Colonic mucosa (tissue), 4 donors: ENCODE data around the gene ARHGAP6. TPM values are rescaled to one million over a fixed set of nuclear protein-coding genes. Genes with fewer than 3 reads are reported as not detected.

Experiments
- DNase-seq: peaks from one replicate; pipeline ENCODE4 v3.0.0-alpha.2; 2020
- H3K27ac ChIP-seq: fragments of 200-600 bp; one replicate; pipeline ENCODE4 v1.8.0; 2021
- H3K27me3 ChIP-seq: fragments of 200-600 bp; one replicate; pipeline ENCODE4 v1.8.0; 2021
- H3K36me3 ChIP-seq: fragments of 200-600 bp; one replicate; pipeline ENCODE4 v1.8.0; 2021
- H3K4me1 ChIP-seq: fragments of 200-600 bp; one replicate; pipeline ENCODE4 v1.8.0; 2021; ENCODE audit warnings: mild to moderate bottlenecking
- H3K4me3 ChIP-seq: fragments of 200-600 bp; one replicate; pipeline ENCODE4 v1.8.0; 2021
- H3K9ac ChIP-seq, 2 donors: one replicate each; pipeline ENCODE4 v1.7.0; 2013; ENCODE audit warnings: control low read depth in 2 of 2, low read depth in 2 of 2, low read length in 2 of 2
- H3K9me3 ChIP-seq: fragments of 200-600 bp; one replicate; pipeline ENCODE4 v1.8.0; 2021
- intact Hi-C: fragments of 100-400 bp; cut with DNase I; formaldehyde crosslinking; loops from one replicate; pipeline ENCODE4 v1.14.1; 2022
- total RNA-seq, 2 donors: library from RNA; stranded (reverse); fragmentation: NEBNext Ultra II Directional in 1 of 2; extraction: Animal tissue kit (Norgen Biotek cat#: 25700) in 1 of 2; gene quantifications; one replicate each; pipeline ENCODE4 v1.2.1, GENCODE V29; 2021
- TF ChIP-seq, protein P1 (sequence below): fragments of 200-600 bp; IDR thresholded peaks from one replicate; pipeline ENCODE4 v1.8.0; 2022; ENCODE audit warnings: antibody characterized with exemption, mild to moderate bottlenecking
- donor health status: healthy.
- donor health status: DM: no; HTN: no; CAD: no.
- donor health status: DM: no; HTN: no; CAD: no.

The ARHGAP6 gene
- total RNA-seq, 2 donors from 2014 or later = 1.1 to 5.0 TPM

DNA sequence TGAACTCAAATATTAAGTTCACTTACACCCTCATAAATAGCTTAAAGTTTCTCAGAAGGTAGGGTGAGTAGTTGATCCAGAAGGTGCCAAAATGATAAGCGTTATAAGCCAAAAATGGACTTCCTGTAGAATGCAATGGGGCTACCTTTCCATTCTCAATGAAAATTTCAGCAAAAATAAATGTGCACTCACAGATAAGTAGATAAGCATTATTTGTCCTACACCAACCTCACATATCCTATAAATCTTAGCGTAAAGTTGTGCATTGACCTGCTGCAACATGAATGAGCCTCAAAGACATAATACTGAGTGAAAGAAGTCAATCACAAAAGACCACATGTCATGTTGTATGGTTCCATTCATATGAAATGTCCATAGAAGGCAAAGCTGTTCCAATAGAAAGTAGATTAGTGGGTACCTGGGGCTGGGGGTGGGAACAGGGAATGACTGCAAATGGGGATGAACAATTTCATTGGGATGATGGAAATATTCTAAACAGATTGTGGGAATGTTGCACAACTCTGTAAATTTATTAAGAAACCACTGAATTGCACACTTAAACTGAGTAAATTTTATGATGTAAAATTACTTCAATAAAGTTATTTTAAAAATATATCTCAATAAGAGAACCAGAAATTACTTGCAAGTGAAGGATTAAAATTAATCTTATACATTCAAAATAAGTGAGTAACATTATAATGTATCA lies 271.6 kb downstream of the ARHGAP6 start:
- DNase-seq = no peak
- no peak overlapping the region for H3K4me3 ChIP-seq
- no peaks in the 10 kb centered on the region for H3K4me1 ChIP-seq
- TF ChIP-seq, protein P1, sequence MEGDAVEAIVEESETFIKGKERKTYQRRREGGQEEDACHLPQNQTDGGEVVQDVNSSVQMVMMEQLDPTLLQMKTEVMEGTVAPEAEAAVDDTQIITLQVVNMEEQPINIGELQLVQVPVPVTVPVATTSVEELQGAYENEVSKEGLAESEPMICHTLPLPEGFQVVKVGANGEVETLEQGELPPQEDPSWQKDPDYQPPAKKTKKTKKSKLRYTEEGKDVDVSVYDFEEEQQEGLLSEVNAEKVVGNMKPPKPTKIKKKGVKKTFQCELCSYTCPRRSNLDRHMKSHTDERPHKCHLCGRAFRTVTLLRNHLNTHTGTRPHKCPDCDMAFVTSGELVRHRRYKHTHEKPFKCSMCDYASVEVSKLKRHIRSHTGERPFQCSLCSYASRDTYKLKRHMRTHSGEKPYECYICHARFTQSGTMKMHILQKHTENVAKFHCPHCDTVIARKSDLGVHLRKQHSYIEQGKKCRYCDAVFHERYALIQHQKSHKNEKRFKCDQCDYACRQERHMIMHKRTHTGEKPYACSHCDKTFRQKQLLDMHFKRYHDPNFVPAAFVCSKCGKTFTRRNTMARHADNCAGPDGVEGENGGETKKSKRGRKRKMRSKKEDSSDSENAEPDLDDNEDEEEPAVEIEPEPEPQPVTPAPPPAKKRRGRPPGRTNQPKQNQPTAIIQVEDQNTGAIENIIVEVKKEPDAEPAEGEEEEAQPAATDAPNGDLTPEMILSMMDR = no peak
- no peaks in the 10 kb centered on the region for H3K36me3 ChIP-seq
- intact Hi-C loops = no loop called here
- H3K27ac ChIP-seq = no peak overlapping the region
- H3K9me3 ChIP-seq = no peaks in the 10 kb centered on the region
- H3K9ac ChIP-seq = no peak overlapping the region
- no peaks in the 10 kb centered on the region for H3K27me3 ChIP-seq

- Histone ChIP-seq H3K4me3 (no peak overlapping the region), H3K36me3 (no peaks in the 10 kb centered on the region), H3K9me3 (no peaks in the 10 kb centered on the region), H3K4me1 (no peaks in the 10 kb centered on the region), H3K9ac (no peak overlapping the region), H3K27me3 (no peaks in the 10 kb centered on the region), H3K27ac (no peak overlapping the region)
- DNase-seq = no peak
- intact Hi-C loops = no loop called here
- TF ChIP-seq, protein P1 = no peak
Measured at GRCh38 chrX:11386812-11387211, 278.9 kb downstream of the ARHGAP6 start.

DNA sequence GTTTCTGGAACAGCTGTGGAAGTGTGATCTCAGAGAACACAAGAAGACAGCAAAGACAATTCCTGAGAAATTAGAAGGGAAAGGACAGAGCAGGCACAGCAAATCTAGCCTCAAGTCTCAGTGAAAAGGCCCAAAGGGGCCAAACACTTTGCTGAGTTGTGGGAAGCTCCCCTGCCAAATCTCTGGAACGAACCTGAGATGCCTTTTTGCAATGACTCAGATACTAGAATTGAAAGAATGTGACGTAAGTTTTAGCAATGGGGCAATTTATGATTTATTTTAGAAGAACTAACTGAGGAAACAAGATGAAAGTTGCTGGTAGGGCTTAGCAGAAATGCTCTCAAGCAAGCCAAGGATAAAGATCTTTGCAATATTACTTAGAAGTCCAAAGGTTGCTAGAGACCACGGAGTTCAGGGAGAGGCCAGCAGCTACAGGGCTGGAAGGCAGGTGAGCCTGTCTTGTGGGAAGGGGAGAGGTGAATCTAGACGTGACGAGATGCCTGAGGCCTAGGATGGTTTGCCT lies 279.7 kb downstream of the ARHGAP6 start:
- Histone ChIP-seq H3K4me1 (no peaks in the 10 kb centered on the region), H3K4me3 (no peak overlapping the region), H3K27ac (no peak overlapping the region), H3K27me3 (no peaks in the 10 kb centered on the region), H3K9ac (no peak overlapping the region), H3K36me3 (no peaks in the 10 kb centered on the region), H3K9me3 (no peaks in the 10 kb centered on the region)
- intact Hi-C loops = no loop called here
- TF ChIP-seq, protein P1 = no peak
- no peak for DNase-seq

- Histone ChIP-seq H3K9me3 (no peaks in the 10 kb centered on the region), H3K4me1 (no peaks in the 10 kb centered on the region), H3K27me3 (no peaks in the 10 kb centered on the region), H3K4me3 (no peak overlapping the region), H3K27ac (no peak overlapping the region), H3K9ac (no peak overlapping the region), H3K36me3 (no peaks in the 10 kb centered on the region)
- intact Hi-C loops = no loop called here
- no peak for DNase-seq
- TF ChIP-seq, protein P1 = no peak
Measured at GRCh38 chrX:11382930-11383329, 282.8 kb downstream of the ARHGAP6 start.

GRCh38 chrX:11381464-11381863 lies 284.3 kb downstream of the ARHGAP6 start:
- Histone ChIP-seq H3K9me3 (no peaks in the 10 kb centered on the region), H3K27ac (no peak overlapping the region), H3K4me1 (no peaks in the 10 kb centered on the region), H3K9ac (no peak overlapping the region), H3K36me3 (no peaks in the 10 kb centered on the region), H3K27me3 (no peaks in the 10 kb centered on the region), H3K4me3 (no peak overlapping the region)
- TF ChIP-seq, protein P1 = peak; percentile 51
- intact Hi-C loops = no loop called here
- peak; percentile 51 for DNase-seq
